Measurements from ENCODE around the gene WRAP53. TPM values are rescaled to one million over a fixed set of nuclear protein-coding genes. Genes with fewer than 3 reads are reported as not detected.

The WRAP53 gene
- total RNA-seq, 1 donor from 2014 or later: 7.3 TPM

DNA sequence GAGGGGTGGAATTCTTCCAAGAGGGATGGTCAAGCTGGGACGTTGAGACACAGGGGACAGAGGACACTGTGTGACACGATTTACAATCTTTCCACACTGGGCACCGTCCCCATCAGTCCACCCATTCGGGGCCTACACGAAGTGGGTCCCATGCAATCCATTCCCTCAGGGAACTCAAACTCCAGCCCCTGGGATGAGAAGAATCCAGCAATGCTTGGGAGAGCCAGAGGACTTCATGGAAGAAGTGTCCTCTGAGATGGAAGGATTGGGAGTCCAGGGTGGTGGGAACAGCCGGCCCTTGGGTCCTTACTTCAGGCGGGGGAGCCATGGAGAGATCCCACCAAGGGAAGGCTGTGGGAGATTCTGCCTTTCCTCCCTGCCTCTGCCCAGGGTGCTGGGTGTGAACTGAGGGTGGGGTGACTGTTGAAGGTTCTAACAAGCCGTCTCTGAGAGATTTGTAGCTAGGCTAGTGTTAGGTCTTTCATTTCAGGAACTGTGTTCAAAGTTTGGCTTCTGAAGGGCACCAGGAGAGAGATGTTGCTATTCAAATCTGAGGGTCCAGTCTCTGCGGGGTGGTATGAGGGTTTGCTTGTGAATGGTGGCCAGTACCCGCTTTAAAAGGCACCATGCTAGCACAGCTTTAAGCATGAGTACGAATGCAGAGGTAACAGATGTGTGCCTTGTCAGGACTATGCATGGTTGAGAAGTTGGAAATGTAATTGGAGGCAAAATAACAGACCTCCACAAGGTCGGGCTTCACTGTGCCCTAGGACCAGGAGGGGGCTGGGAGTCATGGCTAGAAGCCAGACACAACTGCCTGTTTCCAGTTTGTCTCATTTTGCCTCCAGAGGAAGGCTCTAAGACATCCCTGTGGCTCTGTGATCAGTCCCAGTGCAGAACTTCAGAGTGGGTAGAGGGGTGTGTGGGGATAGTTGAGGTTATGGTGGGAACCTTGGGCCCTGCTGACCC lies 35.6 kb upstream of the WRAP53 start:
- Histone ChIP-seq H3K27ac (ENCODE audit: low read depth, low read length) (no peak overlapping the region), H3K9ac (ENCODE audit: low read depth in 1 of 3, low read length in 3 of 3) (no peak overlapping the region), H3K4me1 (ENCODE audit: control insufficient read depth in 3 of 3, insufficient read depth in 3 of 3, low read length in 3 of 3) (peaks cover 11 to 18% (median 12%) of the 10 kb centered on the region in 3 donors)

DNA sequence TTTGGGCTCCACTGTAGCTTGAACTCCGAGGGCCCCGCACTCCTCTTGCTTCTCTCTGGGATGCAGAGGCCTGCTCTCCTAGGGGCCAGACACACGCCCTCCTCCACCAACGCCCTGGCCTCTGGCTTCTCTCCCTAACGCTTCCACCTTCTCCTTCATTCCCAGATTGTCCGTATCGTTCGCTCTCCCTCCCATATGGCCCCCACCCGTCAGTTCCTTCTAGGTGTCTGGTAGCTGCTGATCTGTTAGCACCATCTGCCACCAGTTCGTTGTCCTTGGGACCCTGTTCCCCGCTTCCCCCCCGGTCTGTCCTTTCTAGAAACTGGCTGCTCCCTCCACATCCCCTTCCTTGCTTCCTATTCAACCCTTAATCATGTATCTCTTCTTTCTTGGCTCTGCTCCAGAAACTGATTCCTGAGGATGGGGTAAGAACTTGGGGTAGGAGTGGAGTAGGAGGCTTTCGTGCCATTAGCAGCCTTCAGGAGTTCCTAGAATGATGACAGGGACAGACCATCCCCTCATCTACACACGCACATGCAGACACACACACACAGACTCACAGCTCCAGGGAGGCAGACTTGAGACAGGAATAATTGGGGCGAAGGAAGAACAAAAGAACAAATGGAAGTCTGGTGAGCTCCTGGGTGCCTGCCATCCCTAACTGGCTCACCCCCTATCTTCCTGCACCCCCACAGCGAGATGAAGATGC lies 33.3 kb upstream of the WRAP53 start:
- peaks cover 17 to 44% (median 31%) of the 10 kb centered on the region in 3 donors for H3K27me3 ChIP-seq (ENCODE audit: control insufficient read depth in 3 of 3, insufficient read depth in 3 of 3, low read length in 3 of 3)
- no peak overlapping the region for H3K9ac ChIP-seq (ENCODE audit: low read depth in 1 of 3, low read length in 3 of 3)
- H3K4me3 ChIP-seq (ENCODE audit: low read length in 3 of 3): no peak overlapping the region
- H3K27ac ChIP-seq (ENCODE audit: low read depth, low read length): no peak overlapping the region
- peaks cover 10 to 16% (median 10%) of the 10 kb centered on the region in 3 donors for H3K4me1 ChIP-seq (ENCODE audit: control insufficient read depth in 3 of 3, insufficient read depth in 3 of 3, low read length in 3 of 3)
- H3K9me3 ChIP-seq (ENCODE audit: control insufficient read depth in 3 of 3, low read length in 3 of 3): no peaks in the 10 kb centered on the region
- no peaks in the 10 kb centered on the region for H3K36me3 ChIP-seq (ENCODE audit: control insufficient read depth in 3 of 3, insufficient read depth in 3 of 3, low read length in 3 of 3)

More for the DNA sequence above, 35.6 kb upstream of the WRAP53 start:
- Histone ChIP-seq H3K9me3 (ENCODE audit: control insufficient read depth in 3 of 3, low read length in 3 of 3) (no peaks in the 10 kb centered on the region), H3K36me3 (ENCODE audit: control insufficient read depth in 3 of 3, insufficient read depth in 3 of 3, low read length in 3 of 3) (no peaks in the 10 kb centered on the region), H3K4me3 (ENCODE audit: low read length in 3 of 3) (no peak overlapping the region), H3K27me3 (ENCODE audit: control insufficient read depth in 3 of 3, insufficient read depth in 3 of 3, low read length in 3 of 3) (peaks cover 25 to 54% (median 39%) of the 10 kb centered on the region in 3 donors)

DNA sequence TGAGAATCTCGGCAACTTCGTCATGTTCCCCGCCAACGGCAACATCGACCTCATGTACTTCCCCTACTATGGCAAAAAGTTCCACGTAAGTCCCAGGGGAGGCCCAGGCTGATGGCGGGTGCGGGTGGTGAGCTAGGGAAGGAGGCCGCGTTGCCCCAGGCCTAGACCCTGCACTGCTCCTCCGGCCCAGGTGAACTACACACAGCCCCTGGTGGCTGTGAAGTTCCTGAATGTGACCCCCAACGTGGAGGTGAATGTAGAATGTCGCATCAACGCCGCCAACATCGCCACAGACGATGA lies 32.8 kb upstream of the WRAP53 start:
- H3K9me3 ChIP-seq (ENCODE audit: control insufficient read depth in 3 of 3, low read length in 3 of 3): no peaks in the 10 kb centered on the region
- H3K27ac ChIP-seq (ENCODE audit: low read depth, low read length): no peak overlapping the region
- no peaks in the 10 kb centered on the region for H3K36me3 ChIP-seq (ENCODE audit: control insufficient read depth in 3 of 3, insufficient read depth in 3 of 3, low read length in 3 of 3)
- H3K4me1 ChIP-seq (ENCODE audit: control insufficient read depth in 3 of 3, insufficient read depth in 3 of 3, low read length in 3 of 3): peaks cover 5 to 11% (median 5%) of the 10 kb centered on the region in 3 donors
- H3K4me3 ChIP-seq (ENCODE audit: low read length in 3 of 3): no peak overlapping the region
- H3K9ac ChIP-seq (ENCODE audit: low read depth in 1 of 3, low read length in 3 of 3): no peak overlapping the region
- H3K27me3 ChIP-seq (ENCODE audit: control insufficient read depth in 3 of 3, insufficient read depth in 3 of 3, low read length in 3 of 3): peaks cover 12 to 39% (median 26%) of the 10 kb centered on the region in 3 donors

DNA sequence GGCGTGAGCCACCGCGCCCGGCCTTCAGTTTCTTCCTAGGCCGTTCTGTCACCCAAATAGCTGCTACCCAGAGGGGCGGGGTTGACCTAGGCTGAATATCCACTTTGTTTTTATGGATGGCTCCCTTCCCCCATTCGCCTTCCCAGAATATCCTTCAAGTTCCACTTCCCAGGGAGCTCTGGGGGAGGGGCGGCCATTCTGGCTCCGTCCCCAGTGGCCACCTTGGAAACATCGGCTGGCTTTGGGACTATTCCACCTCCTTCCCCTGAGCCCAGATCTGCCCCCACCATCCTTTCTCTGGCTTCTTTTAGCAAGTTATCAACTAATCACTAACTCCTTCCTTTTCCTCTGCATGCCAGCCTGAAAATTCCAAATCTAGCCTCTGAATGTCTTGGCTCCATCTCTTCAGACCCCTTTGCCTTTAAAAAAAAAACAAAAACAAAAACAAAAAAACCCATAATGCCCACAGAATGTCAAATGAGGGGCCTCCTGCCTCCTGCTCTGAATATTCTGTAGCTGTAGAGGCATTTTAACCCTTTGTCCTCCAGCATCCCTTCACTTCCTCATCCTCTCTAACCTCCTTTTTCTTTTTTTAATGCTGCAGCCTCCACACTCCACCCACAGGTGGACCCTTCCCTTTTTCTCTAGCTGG lies 31.2 kb upstream of the WRAP53 start:
- Histone ChIP-seq H3K9me3 (ENCODE audit: control insufficient read depth in 3 of 3, low read length in 3 of 3) (no peaks in the 10 kb centered on the region), H3K9ac (ENCODE audit: low read depth in 1 of 3, low read length in 3 of 3) (no peak overlapping the region), H3K4me1 (ENCODE audit: control insufficient read depth in 3 of 3, insufficient read depth in 3 of 3, low read length in 3 of 3) (peaks cover 0 to 5% (median 0%) of the 10 kb centered on the region in 3 donors), H3K27me3 (ENCODE audit: control insufficient read depth in 3 of 3, insufficient read depth in 3 of 3, low read length in 3 of 3) (peaks cover 4 to 26% (median 18%) of the 10 kb centered on the region in 3 donors), H3K36me3 (ENCODE audit: control insufficient read depth in 3 of 3, insufficient read depth in 3 of 3, low read length in 3 of 3) (no peaks in the 10 kb centered on the region), H3K27ac (ENCODE audit: low read depth, low read length) (no peak overlapping the region), H3K4me3 (ENCODE audit: low read length in 3 of 3) (no peak overlapping the region)

DNA sequence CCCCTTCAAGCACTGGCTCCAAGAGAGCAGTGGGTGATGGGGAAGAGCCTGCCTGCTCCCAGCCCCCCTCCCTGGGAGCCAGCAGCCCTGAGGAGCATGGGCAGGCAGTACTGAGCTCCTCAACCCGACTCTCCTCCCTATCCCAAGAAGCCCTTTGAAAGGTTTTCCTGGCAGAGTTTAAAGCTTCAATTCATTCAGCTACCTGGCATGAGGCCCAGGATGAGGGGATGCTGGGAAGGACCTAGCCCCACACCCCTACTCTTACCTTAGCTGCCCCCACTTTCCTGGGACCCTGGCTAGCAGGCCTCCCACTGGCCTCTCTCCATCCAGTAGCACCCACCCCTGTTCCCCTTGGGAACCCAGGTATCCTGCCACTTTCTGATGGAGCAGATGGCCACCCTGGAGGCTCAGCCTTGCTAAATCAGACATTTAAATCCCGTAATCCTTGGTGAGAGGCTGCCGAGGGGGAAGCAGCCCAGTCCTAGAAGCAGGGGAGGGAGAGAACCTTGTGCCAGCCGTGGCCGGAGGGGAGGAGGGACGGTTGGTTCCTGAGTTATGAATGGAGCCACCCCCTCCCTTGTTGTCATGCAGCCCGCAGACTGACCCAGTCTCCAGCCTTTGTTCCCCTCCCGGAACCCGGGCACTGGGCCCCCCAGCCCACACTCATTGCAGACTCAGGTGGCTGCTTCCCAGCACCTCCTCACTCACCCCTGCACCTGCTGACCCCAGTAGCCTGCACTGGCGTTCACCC lies 20.4 kb upstream of the WRAP53 start:
- H3K4me3 ChIP-seq (ENCODE audit: low read length in 3 of 3): no peak overlapping the region
- no peaks in the 10 kb centered on the region for H3K4me1 ChIP-seq (ENCODE audit: control insufficient read depth in 3 of 3, insufficient read depth in 3 of 3, low read length in 3 of 3)
- H3K36me3 ChIP-seq (ENCODE audit: control insufficient read depth in 3 of 3, insufficient read depth in 3 of 3, low read length in 3 of 3): peaks cover 26 to 34% (median 30%) of the 10 kb centered on the region in 3 donors
- no peak overlapping the region for H3K27ac ChIP-seq (ENCODE audit: low read depth, low read length)
- no peaks in the 10 kb centered on the region for H3K9me3 ChIP-seq (ENCODE audit: control insufficient read depth in 3 of 3, low read length in 3 of 3)
- H3K27me3 ChIP-seq (ENCODE audit: control insufficient read depth in 3 of 3, insufficient read depth in 3 of 3, low read length in 3 of 3): no peaks in the 10 kb centered on the region
- no peak overlapping the region for H3K9ac ChIP-seq (ENCODE audit: low read depth in 1 of 3, low read length in 3 of 3)

DNA sequence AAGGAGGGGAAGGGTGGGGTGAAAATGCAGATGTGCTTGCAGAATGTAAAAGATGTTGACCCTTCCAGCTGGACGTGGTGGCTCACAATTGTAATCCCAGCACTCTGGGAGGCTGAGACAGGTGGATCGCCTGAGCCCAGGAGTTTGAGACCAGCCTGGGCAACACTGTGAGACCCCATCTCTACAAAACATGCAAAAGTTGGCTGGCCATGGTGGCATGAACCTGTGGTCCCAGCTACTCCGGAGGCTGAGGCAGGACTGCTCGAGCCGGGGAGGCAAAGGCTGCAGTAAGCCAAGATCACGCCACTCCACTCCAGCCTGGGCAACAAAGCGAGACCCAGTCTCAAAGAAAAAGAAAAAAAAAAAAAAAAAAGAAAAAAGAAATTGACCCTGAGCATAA lies 19.8 kb upstream of the WRAP53 start:
- no peaks in the 10 kb centered on the region for H3K4me1 ChIP-seq (ENCODE audit: control insufficient read depth in 3 of 3, insufficient read depth in 3 of 3, low read length in 3 of 3)
- no peaks in the 10 kb centered on the region for H3K27me3 ChIP-seq (ENCODE audit: control insufficient read depth in 3 of 3, insufficient read depth in 3 of 3, low read length in 3 of 3)
- peaks cover 0 to under 1% (median 0%) of the 10 kb centered on the region in 3 donors for H3K9me3 ChIP-seq (ENCODE audit: control insufficient read depth in 3 of 3, low read length in 3 of 3)
- H3K36me3 ChIP-seq (ENCODE audit: control insufficient read depth in 3 of 3, insufficient read depth in 3 of 3, low read length in 3 of 3): peaks cover 33 to 39% (median 35%) of the 10 kb centered on the region in 3 donors
- no peak overlapping the region for H3K4me3 ChIP-seq (ENCODE audit: low read length in 3 of 3)
- H3K9ac ChIP-seq (ENCODE audit: low read depth in 1 of 3, low read length in 3 of 3): no peak overlapping the region
- H3K27ac ChIP-seq (ENCODE audit: low read depth, low read length): no peak overlapping the region

DNA sequence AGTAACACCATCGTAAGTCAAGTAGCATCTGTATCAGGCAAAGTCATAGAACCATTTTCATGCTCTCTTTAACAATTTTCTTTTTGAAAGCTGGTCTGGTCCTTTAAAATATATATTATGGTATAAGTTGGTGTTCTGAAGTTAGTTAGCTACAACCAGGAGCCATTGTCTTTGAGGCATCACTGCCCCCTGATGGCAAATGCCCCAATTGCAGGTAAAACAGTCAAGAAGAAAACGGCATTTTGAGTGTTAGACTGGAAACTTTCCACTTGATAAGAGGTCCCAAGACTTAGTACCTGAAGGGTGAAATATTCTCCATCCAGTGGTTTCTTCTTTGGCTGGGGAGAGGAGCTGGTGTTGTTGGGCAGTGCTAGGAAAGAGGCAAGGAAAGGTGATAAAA lies 15.0 kb upstream of the WRAP53 start:
- no peak overlapping the region for H3K9ac ChIP-seq (ENCODE audit: low read depth in 1 of 3, low read length in 3 of 3)

DNA sequence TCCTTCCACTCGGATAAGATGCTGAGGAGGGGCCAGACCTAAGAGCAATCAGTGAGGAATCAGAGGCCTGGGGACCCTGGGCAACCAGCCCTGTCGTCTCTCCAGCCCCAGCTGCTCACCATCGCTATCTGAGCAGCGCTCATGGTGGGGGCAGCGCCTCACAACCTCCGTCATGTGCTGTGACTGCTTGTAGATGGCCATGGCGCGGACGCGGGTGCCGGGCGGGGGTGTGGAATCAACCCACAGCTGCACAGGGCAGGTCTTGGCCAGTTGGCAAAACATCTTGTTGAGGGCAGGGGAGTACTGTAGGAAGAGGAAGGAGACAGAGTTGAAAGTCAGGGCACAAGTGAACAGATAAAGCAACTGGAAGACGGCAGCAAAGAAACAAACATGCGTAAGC lies 13.3 kb upstream of the WRAP53 start:
- peaks cover 37 to 43% (median 41%) of the 10 kb centered on the region in 3 donors for H3K36me3 ChIP-seq (ENCODE audit: control insufficient read depth in 3 of 3, insufficient read depth in 3 of 3, low read length in 3 of 3)
- peaks cover 0 to 3% (median 2%) of the 10 kb centered on the region in 3 donors for H3K9me3 ChIP-seq (ENCODE audit: control insufficient read depth in 3 of 3, low read length in 3 of 3)
- H3K27ac ChIP-seq (ENCODE audit: low read depth, low read length): no peak overlapping the region
- H3K4me3 ChIP-seq (ENCODE audit: low read length in 3 of 3): no peak overlapping the region
- H3K4me1 ChIP-seq (ENCODE audit: control insufficient read depth in 3 of 3, insufficient read depth in 3 of 3, low read length in 3 of 3): no peaks in the 10 kb centered on the region
- no peaks in the 10 kb centered on the region for H3K27me3 ChIP-seq (ENCODE audit: control insufficient read depth in 3 of 3, insufficient read depth in 3 of 3, low read length in 3 of 3)
- H3K9ac ChIP-seq (ENCODE audit: low read depth in 1 of 3, low read length in 3 of 3): no peak overlapping the region

More for the DNA sequence above, 15.0 kb upstream of the WRAP53 start:
- Histone ChIP-seq H3K9me3 (ENCODE audit: control insufficient read depth in 3 of 3, low read length in 3 of 3) (peaks cover 0 to 3% (median 2%) of the 10 kb centered on the region in 3 donors), H3K36me3 (ENCODE audit: control insufficient read depth in 3 of 3, insufficient read depth in 3 of 3, low read length in 3 of 3) (peaks cover 51 to 52% (median 51%) of the 10 kb centered on the region in 3 donors), H3K4me1 (ENCODE audit: control insufficient read depth in 3 of 3, insufficient read depth in 3 of 3, low read length in 3 of 3) (no peaks in the 10 kb centered on the region), H3K27me3 (ENCODE audit: control insufficient read depth in 3 of 3, insufficient read depth in 3 of 3, low read length in 3 of 3) (no peaks in the 10 kb centered on the region), H3K4me3 (ENCODE audit: low read length in 3 of 3) (no peak overlapping the region), H3K27ac (ENCODE audit: low read depth, low read length) (no peak overlapping the region)

DNA sequence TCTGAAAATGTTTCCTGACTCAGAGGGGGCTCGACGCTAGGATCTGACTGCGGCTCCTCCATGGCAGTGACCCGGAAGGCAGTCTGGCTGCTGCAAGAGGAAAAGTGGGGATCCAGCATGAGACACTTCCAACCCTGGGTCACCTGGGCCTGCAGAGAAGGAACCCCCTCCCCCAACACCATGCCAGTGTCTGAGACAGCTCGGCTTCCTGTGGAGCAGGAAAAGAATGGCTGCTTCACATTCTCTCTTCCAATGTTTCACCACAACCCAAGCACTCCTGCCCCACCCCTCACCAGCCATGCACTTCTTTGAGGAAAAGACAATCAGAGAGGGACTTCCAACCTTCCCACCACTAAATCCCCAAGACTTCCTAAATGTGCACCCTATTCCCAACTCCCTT lies 11.7 kb upstream of the WRAP53 start:
- Histone ChIP-seq H3K9me3 (ENCODE audit: control insufficient read depth in 3 of 3, low read length in 3 of 3) (peaks cover 0 to 3% (median 2%) of the 10 kb centered on the region in 3 donors), H3K36me3 (ENCODE audit: control insufficient read depth in 3 of 3, insufficient read depth in 3 of 3, low read length in 3 of 3) (peaks cover 28 to 37% (median 32%) of the 10 kb centered on the region in 3 donors), H3K27me3 (ENCODE audit: control insufficient read depth in 3 of 3, insufficient read depth in 3 of 3, low read length in 3 of 3) (no peaks in the 10 kb centered on the region), H3K27ac (ENCODE audit: low read depth, low read length) (no peak overlapping the region), H3K4me3 (ENCODE audit: low read length in 3 of 3) (no peak overlapping the region), H3K9ac (ENCODE audit: low read depth in 1 of 3, low read length in 3 of 3) (no peak overlapping the region), H3K4me1 (ENCODE audit: control insufficient read depth in 3 of 3, insufficient read depth in 3 of 3, low read length in 3 of 3) (no peaks in the 10 kb centered on the region)

Measured in skeletal muscle tissue (tissue), 4 donors.